OCI-LY3 (cell line): ENCODE results near the gene PPT2.

Source experiments
- EZH2phosphoT487 ChIP-seq: fragments of 200-600 bp; shearing (Covaris generic); IDR thresholded peaks from 2 replicates; pipeline ENCODE4 v1.6.1; 2018; ENCODE audit warnings: antibody characterized with exemption, mixed run types, low read depth
- TF ChIP-seq, protein P1 (sequence below): fragments of 200-600, 300-600 bp; sonication (generic); IDR thresholded peaks from 2 replicates; pipeline ENCODE4 v1.5.1; 2014; ENCODE audit warnings: antibody characterized with exemption, low read length, low read depth

GRCh38 chr6:32163559-32164258 lies 9.8 kb downstream of the PPT2 start:
- TF ChIP-seq, protein P1, sequence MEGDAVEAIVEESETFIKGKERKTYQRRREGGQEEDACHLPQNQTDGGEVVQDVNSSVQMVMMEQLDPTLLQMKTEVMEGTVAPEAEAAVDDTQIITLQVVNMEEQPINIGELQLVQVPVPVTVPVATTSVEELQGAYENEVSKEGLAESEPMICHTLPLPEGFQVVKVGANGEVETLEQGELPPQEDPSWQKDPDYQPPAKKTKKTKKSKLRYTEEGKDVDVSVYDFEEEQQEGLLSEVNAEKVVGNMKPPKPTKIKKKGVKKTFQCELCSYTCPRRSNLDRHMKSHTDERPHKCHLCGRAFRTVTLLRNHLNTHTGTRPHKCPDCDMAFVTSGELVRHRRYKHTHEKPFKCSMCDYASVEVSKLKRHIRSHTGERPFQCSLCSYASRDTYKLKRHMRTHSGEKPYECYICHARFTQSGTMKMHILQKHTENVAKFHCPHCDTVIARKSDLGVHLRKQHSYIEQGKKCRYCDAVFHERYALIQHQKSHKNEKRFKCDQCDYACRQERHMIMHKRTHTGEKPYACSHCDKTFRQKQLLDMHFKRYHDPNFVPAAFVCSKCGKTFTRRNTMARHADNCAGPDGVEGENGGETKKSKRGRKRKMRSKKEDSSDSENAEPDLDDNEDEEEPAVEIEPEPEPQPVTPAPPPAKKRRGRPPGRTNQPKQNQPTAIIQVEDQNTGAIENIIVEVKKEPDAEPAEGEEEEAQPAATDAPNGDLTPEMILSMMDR: no peak
- no peak for TF ChIP-seq EZH2phosphoT487
